GM18498 (cell line): ENCODE measurements around the gene MYO18B.

Experiments used
- ATAC-seq: cut with Tn5 transposase; IDR thresholded peaks from one replicate; pipeline ENCODE4 v1.9.1; 2021; ENCODE audit warnings: mild to moderate bottlenecking, moderate library complexity; ENCODE audit not compliant: unreplicated experiment

MYO18B gene

GRCh38 chr22:25818541-25818940 lies 76.6 kb downstream of the MYO18B start:
- ATAC-seq, result no peak

- no peak for ATAC-seq
Measured at GRCh38 chr22:25822344-25822743, 80.4 kb downstream of the MYO18B start.

GRCh38 chr22:25823276-25823675 lies 81.3 kb downstream of the MYO18B start:
- no peak for ATAC-seq

GRCh38 chr22:25824828-25825423 lies 82.9 kb downstream of the MYO18B start:
- no peak for ATAC-seq

GRCh38 chr22:25827415-25827814 lies 85.4 kb downstream of the MYO18B start:
- ATAC-seq, result no peak

GRCh38 chr22:25828422-25828821 lies 86.4 kb downstream of the MYO18B start:
- no peak for ATAC-seq

GRCh38 chr22:25829237-25829636 lies 87.2 kb downstream of the MYO18B start:
- no peak for ATAC-seq

GRCh38 chr22:25829808-25830777 lies 88.1 kb downstream of the MYO18B start:
- no peak for ATAC-seq

GRCh38 chr22:25833091-25833490 lies 91.1 kb downstream of the MYO18B start:
- ATAC-seq, result no peak

GRCh38 chr22:25833676-25834075 lies 91.7 kb downstream of the MYO18B start:
- ATAC-seq, result no peak

GRCh38 chr22:25834490-25834889 lies 92.5 kb downstream of the MYO18B start:
- ATAC-seq, result no peak

GRCh38 chr22:25835348-25835747 lies 93.4 kb downstream of the MYO18B start:
- no peak for ATAC-seq

GRCh38 chr22:25837288-25837900 lies 95.4 kb downstream of the MYO18B start:
- no peak for ATAC-seq

GRCh38 chr22:25838960-25839741 lies 97.2 kb downstream of the MYO18B start:
- no peak for ATAC-seq

GRCh38 chr22:25839755-25840154 lies 97.8 kb downstream of the MYO18B start:
- no peak for ATAC-seq

GRCh38 chr22:25840167-25840566 lies 98.2 kb downstream of the MYO18B start:
- no peak for ATAC-seq

- no peak for ATAC-seq
Measured at GRCh38 chr22:25840891-25841290, 98.9 kb downstream of the MYO18B start.

- no peak for ATAC-seq
Measured at GRCh38 chr22:25841775-25842174, 99.8 kb downstream of the MYO18B start.

- ATAC-seq, result no peak
Measured at GRCh38 chr22:25843660-25844405, 101.8 kb downstream of the MYO18B start.

- ATAC-seq, result no peak
Measured at GRCh38 chr22:25844601-25845000, 102.6 kb downstream of the MYO18B start.
